Hippocampal formation (tissue), 2 donors: ENCODE measurements around the gene PCSK5.

Experiments
- DNase-seq, 2 donors: peaks; one replicate each; lab custom pipeline; 2025; lab: John Stamatoyannopoulos, UW

Gene PCSK5

GRCh38 chr9:75921391-75922127 lies 31.1 kb downstream of the PCSK5 start:
- DNase-seq: no peak

- DNase-seq: no peak
Observed at GRCh38 chr9:75926385-75926784, 35.9 kb downstream of the PCSK5 start.

GRCh38 chr9:75927356-75927755 lies 36.9 kb downstream of the PCSK5 start:
- DNase-seq: no peak

GRCh38 chr9:75930190-75930589 lies 39.7 kb downstream of the PCSK5 start:
- no peak for DNase-seq

- DNase-seq: no peak
Observed at GRCh38 chr9:75930730-75931321, 40.4 kb downstream of the PCSK5 start.

GRCh38 chr9:75933982-75934381 lies 43.5 kb downstream of the PCSK5 start:
- no peak for DNase-seq

GRCh38 chr9:75935591-75935990 lies 45.1 kb downstream of the PCSK5 start:
- DNase-seq: no peak

GRCh38 chr9:75937521-75938258 lies 47.2 kb downstream of the PCSK5 start:
- no peak for DNase-seq

GRCh38 chr9:75938946-75939345 lies 48.5 kb downstream of the PCSK5 start:
- no peak for DNase-seq

GRCh38 chr9:75939536-75940111 lies 49.2 kb downstream of the PCSK5 start:
- DNase-seq: no peak

- no peak for DNase-seq
Observed at GRCh38 chr9:75941066-75941465, 50.6 kb downstream of the PCSK5 start.

GRCh38 chr9:75941577-75942311 lies 51.3 kb downstream of the PCSK5 start:
- no peak for DNase-seq

- no peak for DNase-seq
Observed at GRCh38 chr9:75946766-75947165, 56.3 kb downstream of the PCSK5 start.

- DNase-seq: no peak
Observed at GRCh38 chr9:75947233-75947632, 56.8 kb downstream of the PCSK5 start.

GRCh38 chr9:75950998-75951397 lies 60.5 kb downstream of the PCSK5 start:
- no peak for DNase-seq

- DNase-seq: no peak
Observed at GRCh38 chr9:75953218-75953617, 62.7 kb downstream of the PCSK5 start.

GRCh38 chr9:75956161-75956560 lies 65.7 kb downstream of the PCSK5 start:
- DNase-seq: no peak

- DNase-seq: no peak
Observed at GRCh38 chr9:75957116-75957515, 66.6 kb downstream of the PCSK5 start.

GRCh38 chr9:75958226-75958625 lies 67.8 kb downstream of the PCSK5 start:
- no peak for DNase-seq

- peak in 1 of 2 donors; percentile 25 for DNase-seq
Observed at GRCh38 chr9:75960551-75960950, 70.1 kb downstream of the PCSK5 start.

GRCh38 chr9:75962013-75962661 lies 71.7 kb downstream of the PCSK5 start:
- DNase-seq: no peak

GRCh38 chr9:75962662-75963036 lies 72.2 kb downstream of the PCSK5 start:
- no peak for DNase-seq
